ENCODE data around the gene THAP11. TPM values are rescaled to one million over a fixed set of nuclear protein-coding genes. Genes with fewer than 3 reads are reported as not detected.

Gene THAP11
- total RNA-seq (2014; rRNA removed; shearing (Covaris generic)), result 57.6 and 67.0 TPM in 2 replicates

GRCh38 chr16:67841816-67842508 lies at the start of gene THAP11:
TSS of gene THAP11 (plus strand) at chr16:67842320. CDS start at chr16:67842555, 235 bp downstream.
- Histone ChIP-seq H3K27me3 (ENCODE audit: control insufficient read depth, insufficient read depth, low read length) (no peaks in the 10 kb centered on the region), H3K4me3 (ENCODE audit: insufficient read depth, low read depth, low read length) (peak within 1 kb of the TSS; percentile 90), H3K36me3 (replicated peaks; ENCODE audit: control insufficient read depth, insufficient read depth, low read length) (no peaks in the 10 kb centered on the region; the same call in 1 of the 2 replicates)
- DNase-seq, result peak; percentile 97

- H3K4me3 ChIP-seq (ENCODE audit: insufficient read depth, low read depth, low read length), result no peak overlapping the region
- H3K27me3 ChIP-seq (ENCODE audit: control insufficient read depth, insufficient read depth, low read length), result no peaks in the 10 kb centered on the region
- H3K36me3 ChIP-seq (replicated peaks; ENCODE audit: control insufficient read depth, insufficient read depth, low read length), result no peaks in the 10 kb centered on the region
- no peak for DNase-seq
Observed at GRCh38 chr16:67796099-67796718, 45.9 kb upstream of the THAP11 start.

- peak; percentile 5 for DNase-seq
- Histone ChIP-seq H3K36me3 (replicated peaks; ENCODE audit: control insufficient read depth, insufficient read depth, low read length) (peaks cover 3% of the 10 kb centered on the region; the same call in 1 of the 2 replicates), H3K4me3 (ENCODE audit: insufficient read depth, low read depth, low read length) (no peak overlapping the region), H3K27me3 (ENCODE audit: control insufficient read depth, insufficient read depth, low read length) (no peaks in the 10 kb centered on the region)
Observed at GRCh38 chr16:67800338-67800926, 41.7 kb upstream of the THAP11 start.

- no peak overlapping the region for H3K4me3 ChIP-seq (ENCODE audit: insufficient read depth, low read depth, low read length)
- peak; percentile 5 for DNase-seq
- H3K27me3 ChIP-seq (ENCODE audit: control insufficient read depth, insufficient read depth, low read length), result no peaks in the 10 kb centered on the region
- peaks cover 3% of the 10 kb centered on the region; the same call in 1 of the 2 replicates for H3K36me3 ChIP-seq (replicated peaks; ENCODE audit: control insufficient read depth, insufficient read depth, low read length)
Observed at GRCh38 chr16:67801241-67801640, 40.9 kb upstream of the THAP11 start.

GRCh38 chr16:67801883-67802282 lies 40.2 kb upstream of the THAP11 start:
- DNase-seq, result no peak
- no peaks in the 10 kb centered on the region for H3K27me3 ChIP-seq (ENCODE audit: control insufficient read depth, insufficient read depth, low read length)
- H3K4me3 ChIP-seq (ENCODE audit: insufficient read depth, low read depth, low read length), result no peak overlapping the region
- H3K36me3 ChIP-seq (replicated peaks; ENCODE audit: control insufficient read depth, insufficient read depth, low read length), result peaks cover 3% of the 10 kb centered on the region; the same call in 1 of the 2 replicates

- H3K36me3 ChIP-seq (replicated peaks; ENCODE audit: control insufficient read depth, insufficient read depth, low read length), result peaks cover 3% of the 10 kb centered on the region; the same call in 1 of the 2 replicates
- no peak overlapping the region for H3K4me3 ChIP-seq (ENCODE audit: insufficient read depth, low read depth, low read length)
- DNase-seq, result no peak
- no peaks in the 10 kb centered on the region for H3K27me3 ChIP-seq (ENCODE audit: control insufficient read depth, insufficient read depth, low read length)
Observed at GRCh38 chr16:67803894-67804293, 38.2 kb upstream of the THAP11 start.

GRCh38 chr16:67804853-67805542 lies 37.1 kb upstream of the THAP11 start:
- no peak for DNase-seq
- H3K4me3 ChIP-seq (ENCODE audit: insufficient read depth, low read depth, low read length), result peak overlapping the region; percentile 95
- no peaks in the 10 kb centered on the region for H3K27me3 ChIP-seq (ENCODE audit: control insufficient read depth, insufficient read depth, low read length)
- peaks cover 3% of the 10 kb centered on the region; the same call in 1 of the 2 replicates for H3K36me3 ChIP-seq (replicated peaks; ENCODE audit: control insufficient read depth, insufficient read depth, low read length)

- Histone ChIP-seq H3K4me3 (ENCODE audit: insufficient read depth, low read depth, low read length) (peak overlapping the region; percentile 95), H3K36me3 (replicated peaks; ENCODE audit: control insufficient read depth, insufficient read depth, low read length) (peaks cover 3% of the 10 kb centered on the region; the same call in 1 of the 2 replicates), H3K27me3 (ENCODE audit: control insufficient read depth, insufficient read depth, low read length) (no peaks in the 10 kb centered on the region)
- DNase-seq, result no peak
Observed at GRCh38 chr16:67805718-67806427, 36.2 kb upstream of the THAP11 start.

- no peaks in the 10 kb centered on the region for H3K27me3 ChIP-seq (ENCODE audit: control insufficient read depth, insufficient read depth, low read length)
- H3K36me3 ChIP-seq (replicated peaks; ENCODE audit: control insufficient read depth, insufficient read depth, low read length), result peaks cover 1% of the 10 kb centered on the region; the same call in 1 of the 2 replicates
- H3K4me3 ChIP-seq (ENCODE audit: insufficient read depth, low read depth, low read length), result peak within 1 kb of the TSS; percentile 95
- peak; percentile 98 for DNase-seq
Observed at GRCh38 chr16:67806428-67807147, 35.5 kb upstream of the THAP11 start, which contains the start of the genes RANBP10 and TSNAXIP1. TSS of gene RANBP10 (minus strand) at chr16:67806560. CDS start at chr16:67806536, 24 bp downstream. TSS of gene TSNAXIP1 (plus strand) at chr16:67806889. CDS start at chr16:67807150, 261 bp downstream.

- no peak for DNase-seq
- Histone ChIP-seq H3K4me3 (ENCODE audit: insufficient read depth, low read depth, low read length) (peak overlapping the region; percentile 95), H3K36me3 (replicated peaks; ENCODE audit: control insufficient read depth, insufficient read depth, low read length) (peaks cover 1% of the 10 kb centered on the region; the same call in 1 of the 2 replicates), H3K27me3 (ENCODE audit: control insufficient read depth, insufficient read depth, low read length) (no peaks in the 10 kb centered on the region)
Observed at GRCh38 chr16:67807148-67807682, 34.9 kb upstream of the THAP11 start.

GRCh38 chr16:67811899-67812298 lies 30.2 kb upstream of the THAP11 start:
- H3K36me3 ChIP-seq (replicated peaks; ENCODE audit: control insufficient read depth, insufficient read depth, low read length), result no peaks in the 10 kb centered on the region
- DNase-seq, result no peak
- no peaks in the 10 kb centered on the region for H3K27me3 ChIP-seq (ENCODE audit: control insufficient read depth, insufficient read depth, low read length)

GRCh38 chr16:67814567-67814966 lies 27.6 kb upstream of the THAP11 start:
- DNase-seq, result no peak
- no peak overlapping the region for H3K4me3 ChIP-seq (ENCODE audit: insufficient read depth, low read depth, low read length)
- H3K27me3 ChIP-seq (ENCODE audit: control insufficient read depth, insufficient read depth, low read length), result no peaks in the 10 kb centered on the region
- no peaks in the 10 kb centered on the region for H3K36me3 ChIP-seq (replicated peaks; ENCODE audit: control insufficient read depth, insufficient read depth, low read length)

More at GRCh38 chr16:67811899-67812298, 30.2 kb upstream of the THAP11 start:
- H3K4me3 ChIP-seq (ENCODE audit: insufficient read depth, low read depth, low read length), result no peak overlapping the region
